Islet of Langerhans (tissue), 1 donor: ENCODE measurements around the gene NDUFA13.

ENCODE experiments used
- FAIRE-seq: peaks from one replicate; lab custom pipeline; 2011; peaks lifted over from hg19 to GRCh38; lab: Jason Lieb, UNC

The NDUFA13 gene

GRCh38 chr19:19533841-19534240 lies 17.8 kb downstream of the NDUFA13 start:
- FAIRE-seq: no peak

GRCh38 chr19:19534556-19535265 lies 18.7 kb downstream of the NDUFA13 start:
- FAIRE-seq: no peak

DNA sequence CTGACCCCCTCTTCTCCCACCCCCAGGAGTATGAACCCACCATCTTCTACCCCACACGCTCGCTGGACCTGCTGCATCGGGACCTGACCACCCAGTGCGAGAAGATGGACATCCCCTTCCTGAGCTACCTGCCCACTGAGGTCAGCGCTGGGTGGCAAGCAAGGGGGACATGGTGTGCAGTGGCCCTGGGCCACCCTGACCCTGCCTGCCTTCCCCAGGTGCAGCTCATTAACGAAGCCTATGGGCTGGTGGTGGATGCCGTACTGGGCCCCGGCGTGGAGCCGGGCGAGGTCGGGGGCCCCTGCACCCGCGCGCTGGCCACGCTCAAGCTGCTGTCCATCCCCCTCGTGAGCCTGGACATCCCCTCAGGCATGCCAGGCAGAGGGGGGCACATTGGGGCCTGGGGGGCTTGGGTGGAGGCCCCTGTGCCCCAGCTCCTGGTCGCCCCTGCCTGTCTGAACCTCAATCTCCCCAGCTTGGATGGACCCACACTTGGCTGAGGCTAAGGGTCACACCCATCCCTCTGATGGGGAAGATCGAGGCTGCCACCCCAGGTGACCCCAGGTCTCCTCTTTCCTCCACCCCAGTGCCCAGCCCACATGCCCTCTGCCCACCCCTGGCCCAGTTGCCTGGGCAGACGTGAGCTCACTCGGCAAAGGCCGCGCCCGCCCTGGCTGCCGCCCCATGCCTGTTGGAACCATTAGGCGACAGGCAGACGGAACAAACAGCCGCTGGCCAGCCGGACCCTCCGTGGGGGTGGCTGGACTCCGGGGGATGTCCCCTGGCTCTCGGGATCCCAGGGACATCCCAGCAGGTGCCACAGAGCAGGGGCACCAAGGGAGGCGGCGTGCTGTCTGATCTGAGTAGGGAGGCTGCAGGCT lies 19.5 kb downstream of the NDUFA13 start:
- FAIRE-seq: no peak

GRCh38 chr19:19537075-19538048 lies 21.3 kb downstream of the NDUFA13 start:
- no peak for FAIRE-seq

DNA sequence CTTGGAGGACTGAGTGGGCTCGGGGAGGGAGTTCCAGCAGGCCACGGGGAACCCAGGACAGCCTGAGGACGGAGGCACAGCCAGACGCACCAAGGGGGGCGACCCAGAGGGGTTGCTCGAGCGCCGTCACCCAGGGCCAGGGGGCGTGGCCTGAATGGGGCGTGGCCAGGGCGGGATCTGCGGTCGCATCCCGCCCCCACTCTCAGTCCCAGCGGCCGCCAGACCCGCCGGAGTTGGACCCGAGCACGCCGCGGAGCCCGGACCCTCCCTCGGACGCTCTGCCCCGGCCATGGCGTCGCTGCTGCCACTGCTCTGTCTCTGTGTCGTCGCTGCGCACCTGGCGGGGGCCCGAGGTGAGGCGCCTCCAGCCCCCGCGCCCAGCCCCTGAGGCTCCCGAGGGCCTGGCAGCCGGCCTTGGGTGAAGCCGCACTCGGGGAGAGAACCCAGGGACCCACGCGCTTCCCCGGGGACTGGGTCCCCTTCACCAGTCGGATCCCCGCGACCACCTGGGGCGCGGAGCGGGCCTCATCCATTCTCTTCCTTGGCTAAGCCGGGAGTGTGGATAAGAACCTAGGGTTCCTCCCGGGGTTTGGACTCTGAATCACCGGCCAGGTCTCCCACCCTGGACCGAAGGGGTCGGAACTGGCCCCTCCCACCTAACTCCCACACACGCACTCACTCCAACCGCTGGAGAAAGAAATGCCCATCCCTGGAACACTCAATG lies 22.2 kb downstream of the NDUFA13 start, which contains the start of gene CILP2:
Gene CILP2, plus strand, starts transcription at position 205 of the 724 bp plus-strand sequence. Its CDS starts 85 bp downstream, at position 290.
- FAIRE-seq: no peak

- FAIRE-seq: no peak
Observed at GRCh38 chr19:19538785-19539166, 22.8 kb downstream of the NDUFA13 start.

- FAIRE-seq: no peak
Observed at GRCh38 chr19:19539698-19540063, 23.7 kb downstream of the NDUFA13 start.

DNA sequence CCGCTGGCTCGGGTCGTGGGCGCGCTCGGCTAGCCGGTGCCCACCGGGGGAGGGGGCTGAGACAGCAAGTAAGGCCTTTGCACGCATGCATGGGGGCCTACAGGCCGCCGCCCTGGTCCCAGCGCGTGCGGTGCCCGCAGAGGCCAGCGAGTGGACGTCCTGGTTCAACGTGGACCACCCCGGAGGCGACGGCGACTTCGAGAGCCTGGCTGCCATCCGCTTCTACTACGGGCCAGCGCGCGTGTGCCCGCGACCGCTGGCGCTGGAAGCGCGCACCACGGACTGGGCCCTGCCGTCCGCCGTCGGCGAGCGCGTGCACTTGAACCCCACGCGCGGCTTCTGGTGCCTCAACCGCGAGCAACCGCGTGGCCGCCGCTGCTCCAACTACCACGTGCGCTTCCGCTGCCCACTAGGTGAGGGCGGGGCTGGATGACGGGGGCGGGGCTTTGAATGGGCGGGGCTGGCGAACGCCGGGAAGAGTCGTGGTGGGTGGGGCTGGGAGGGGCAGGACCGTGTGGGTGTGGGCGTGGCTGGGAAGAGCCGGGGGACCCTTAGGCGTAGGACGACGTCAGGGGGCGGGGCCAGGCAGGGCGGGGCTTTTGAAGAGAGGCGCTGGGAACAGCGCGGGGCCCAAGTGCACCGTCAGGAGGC lies 24.2 kb downstream of the NDUFA13 start:
- no peak for FAIRE-seq

- FAIRE-seq: no peak
Observed at GRCh38 chr19:19540715-19541515, 24.9 kb downstream of the NDUFA13 start.

DNA sequence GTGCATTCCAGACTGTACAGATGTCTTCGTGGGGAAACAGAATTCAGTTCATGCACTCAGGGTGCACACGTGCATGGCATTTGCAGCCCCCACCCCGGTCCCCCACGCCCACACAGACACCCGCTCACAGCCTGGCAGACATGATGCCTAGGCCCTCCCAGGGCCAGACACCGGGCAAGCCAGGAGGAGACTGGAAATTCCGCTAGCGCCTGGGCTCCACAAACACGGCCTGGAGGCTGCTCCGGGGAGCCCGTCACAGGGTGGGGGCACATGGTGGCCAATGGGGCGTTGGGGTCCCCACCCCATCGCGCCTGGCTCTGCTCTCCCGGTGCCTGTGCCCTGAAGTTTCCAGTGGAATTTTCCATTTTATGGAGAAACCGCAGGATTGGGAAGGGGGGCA lies 25.6 kb downstream of the NDUFA13 start:
- no peak for FAIRE-seq

- FAIRE-seq: no peak
Observed at GRCh38 chr19:19542507-19542906, 26.5 kb downstream of the NDUFA13 start.

GRCh38 chr19:19543101-19543500 lies 27.1 kb downstream of the NDUFA13 start:
- no peak for FAIRE-seq

- FAIRE-seq: no peak
Observed at GRCh38 chr19:19543640-19544039, 27.6 kb downstream of the NDUFA13 start.

DNA sequence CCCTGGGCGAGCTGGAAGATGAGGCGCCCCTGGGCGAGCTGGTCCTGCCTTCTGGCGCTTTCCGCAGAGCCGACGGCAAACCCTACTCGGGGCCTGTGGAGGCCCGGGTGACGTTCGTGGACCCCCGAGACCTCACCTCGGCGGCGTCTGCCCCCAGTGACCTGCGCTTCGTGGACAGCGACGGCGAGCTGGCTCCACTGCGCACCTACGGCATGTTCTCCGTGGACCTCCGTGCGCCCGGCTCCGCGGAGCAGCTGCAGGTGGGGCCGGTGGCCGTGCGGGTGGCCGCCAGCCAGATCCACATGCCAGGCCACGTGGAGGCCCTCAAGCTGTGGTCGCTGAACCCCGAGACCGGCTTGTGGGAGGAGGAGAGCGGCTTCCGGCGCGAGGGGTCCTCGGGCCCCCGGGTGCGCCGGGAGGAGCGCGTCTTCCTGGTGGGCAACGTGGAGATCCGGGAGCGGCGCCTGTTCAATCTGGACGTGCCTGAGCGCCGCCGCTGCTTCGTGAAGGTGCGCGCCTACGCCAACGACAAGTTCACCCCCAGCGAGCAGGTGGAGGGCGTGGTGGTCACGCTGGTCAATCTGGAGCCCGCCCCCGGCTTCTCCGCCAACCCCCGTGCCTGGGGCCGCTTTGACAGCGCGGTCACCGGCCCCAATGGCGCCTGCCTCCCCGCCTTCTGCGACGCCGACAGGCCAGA lies 28.4 kb downstream of the NDUFA13 start:
- no peak for FAIRE-seq

- FAIRE-seq: no peak
Observed at GRCh38 chr19:19544954-19545591, 29.0 kb downstream of the NDUFA13 start.

- no peak for FAIRE-seq
Observed at GRCh38 chr19:19545707-19546106, 29.7 kb downstream of the NDUFA13 start.

DNA sequence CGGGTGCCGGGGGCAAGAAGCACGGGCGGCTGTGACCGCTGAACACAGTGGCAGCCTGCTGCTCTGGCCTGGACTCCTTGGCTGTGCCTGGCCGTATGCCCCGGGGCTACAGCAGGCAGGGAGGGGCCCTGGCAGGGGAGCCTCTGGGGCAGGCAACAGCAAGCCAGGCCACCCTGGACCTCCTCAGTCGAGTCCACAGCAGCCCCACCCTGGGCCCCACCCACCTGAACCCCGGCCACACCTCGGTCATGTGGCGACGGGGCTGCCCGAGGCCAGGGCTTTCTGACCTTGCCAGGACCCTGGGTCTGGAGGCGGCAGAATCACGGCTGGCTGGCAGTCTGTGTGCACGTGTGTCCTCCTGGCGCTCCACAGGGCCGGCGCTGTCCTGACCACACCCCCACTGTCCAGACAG lies 30.7 kb downstream of the NDUFA13 start:
- FAIRE-seq: no peak

- FAIRE-seq: no peak
Observed at GRCh38 chr19:19547674-19548336, 31.8 kb downstream of the NDUFA13 start.
